MM.1S (cell line): ENCODE measurements around the gene FAM107B.

Experiments used
- CTCF ChIP-seq: fragments of 300-600 bp; sonication (generic); IDR thresholded peaks from 2 replicates; pipeline ENCODE4 v1.5.1; 2016; ENCODE audit warnings: antibody characterized with exemption, low read length, mixed read lengths
- EZH2 ChIP-seq: fragments of 300-600 bp; sonication (generic); optimal IDR thresholded peaks from 2 replicates; pipeline ENCODE3; 2017; ENCODE audit warnings: low read depth, mild to moderate bottlenecking, antibody characterized with exemption, low read length, mixed read lengths
- EZH2phosphoT487 ChIP-seq: fragments of 300-600 bp; sonication (generic); IDR thresholded peaks from 2 replicates; pipeline ENCODE4 v1.6.1; 2018; ENCODE audit warnings: antibody characterized with exemption, low read length

- TF ChIP-seq CTCF (no peak), EZH2 (no peak), EZH2phosphoT487 (no peak)
Measured at GRCh38 chr10:14478201-14478600, 296.5 kb downstream of the FAM107B start.
